Stimulated activated effector memory CD8-positive, alpha-beta T cell treated with anti-CD3 and anti-CD28 coated beads, Interleukin-12 subunit alpha, Interleukin-12 subunit beta, amount 100 ng/mL, for 72 hours (primary cell): ENCODE results near the gene PLEKHA6.
A peak's percentile ranks its signal among the peaks of the same experiment; 100 is the strongest.

Experiments
- ATAC-seq: fragments of 150-1000 bp; cut with Tn5 transposase; 2 replicates; pipeline ENCODE4 v1.10.0; 2021
- DNase-seq, 2 donors: peaks; one replicate each; pipeline ENCODE4 v3.0.0; 2021 to 2022; ENCODE audit warnings: low spot score in 2 of 2
- H3K27ac Mint-ChIP-seq: one replicate; pipeline ENCODE4 v1.8.0; 2022; ENCODE audit warnings: mild to moderate bottlenecking, mixed read lengths
- H3K36me3 Mint-ChIP-seq: one replicate; pipeline ENCODE4 v1.8.0; 2022; ENCODE audit warnings: mild to moderate bottlenecking, mixed read lengths
- H3K4me1 Mint-ChIP-seq: one replicate; pipeline ENCODE4 v1.8.0; 2022; ENCODE audit warnings: mixed read lengths
- H3K4me3 Mint-ChIP-seq: one replicate; pipeline ENCODE4 v1.8.0; 2022; ENCODE audit warnings: mild to moderate bottlenecking, mixed read lengths
- H3K9me3 Mint-ChIP-seq: one replicate; pipeline ENCODE4 v1.8.0; 2022; ENCODE audit warnings: mixed read lengths

The PLEKHA6 gene

DNA sequence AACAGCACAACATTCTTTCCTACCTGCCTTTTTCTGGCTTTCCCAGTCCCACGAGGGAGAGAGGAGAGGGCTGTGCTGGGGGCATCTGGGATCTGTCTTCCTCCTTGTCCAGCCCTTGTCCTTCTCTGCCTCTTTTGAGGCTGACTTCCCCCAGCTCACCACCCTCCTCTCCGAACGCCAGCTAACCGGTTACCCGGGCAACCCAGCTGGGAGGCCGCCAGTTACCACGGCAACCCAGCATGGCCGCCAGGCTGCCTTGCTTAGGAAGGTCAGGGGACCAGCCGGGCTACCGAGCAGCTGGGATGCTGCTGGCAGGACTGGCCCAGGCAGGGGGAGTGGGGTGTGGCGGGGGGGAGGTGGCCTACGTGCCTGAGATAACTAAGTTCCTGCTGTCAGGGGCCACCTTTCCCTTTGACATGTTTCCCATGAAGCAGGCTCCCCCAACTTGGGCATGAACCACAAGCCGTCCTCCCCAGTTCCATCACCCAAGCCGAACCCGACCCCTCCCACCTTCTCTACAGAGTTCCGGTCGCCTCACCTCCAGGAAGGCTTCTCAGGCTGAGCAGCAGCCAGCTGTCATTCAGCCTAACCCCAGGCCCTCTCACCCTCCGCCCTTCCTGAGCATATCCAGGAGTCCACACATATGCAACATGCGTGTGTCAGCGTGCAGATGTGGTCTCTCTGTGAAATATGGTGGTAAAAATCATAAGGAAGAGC is 8.7 kb downstream of the PLEKHA6 start:
- ATAC-seq (no peak), DNase-seq (no peak)
- Mint-ChIP-seq H3K4me1 (peaks cover 6% of the 10 kb centered on the region), H3K27ac (no peak overlapping the region), H3K36me3 (no peaks in the 10 kb centered on the region), H3K4me3 (no peak overlapping the region), H3K9me3 (no peaks in the 10 kb centered on the region)

DNA sequence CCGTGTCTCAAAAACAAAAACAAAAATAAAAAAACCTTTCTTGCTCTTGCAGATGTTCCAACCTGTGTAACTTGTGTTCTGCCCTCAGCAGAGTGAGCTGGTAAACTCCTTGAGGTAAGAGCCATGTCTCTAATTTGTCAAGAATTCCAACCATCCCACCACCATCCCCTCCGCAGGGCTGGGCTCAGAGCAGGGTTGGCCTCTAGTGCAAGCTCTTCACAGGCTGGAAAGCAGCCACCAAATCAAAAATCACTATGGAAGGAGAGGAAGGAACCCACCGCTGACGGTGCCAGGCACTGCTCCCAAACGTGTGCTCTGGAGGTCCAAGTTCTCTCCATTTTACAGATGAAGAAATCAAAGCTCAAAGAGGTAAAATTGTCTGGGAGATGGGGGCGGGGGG is 9.4 kb downstream of the PLEKHA6 start:
- ATAC-seq (no peak), DNase-seq (no peak)
- Mint-ChIP-seq H3K27ac (peak overlapping the region; percentile 40), H3K4me1 (peaks cover 13% of the 10 kb centered on the region), H3K4me3 (no peak overlapping the region), H3K9me3 (no peaks in the 10 kb centered on the region), H3K36me3 (no peaks in the 10 kb centered on the region)

DNA sequence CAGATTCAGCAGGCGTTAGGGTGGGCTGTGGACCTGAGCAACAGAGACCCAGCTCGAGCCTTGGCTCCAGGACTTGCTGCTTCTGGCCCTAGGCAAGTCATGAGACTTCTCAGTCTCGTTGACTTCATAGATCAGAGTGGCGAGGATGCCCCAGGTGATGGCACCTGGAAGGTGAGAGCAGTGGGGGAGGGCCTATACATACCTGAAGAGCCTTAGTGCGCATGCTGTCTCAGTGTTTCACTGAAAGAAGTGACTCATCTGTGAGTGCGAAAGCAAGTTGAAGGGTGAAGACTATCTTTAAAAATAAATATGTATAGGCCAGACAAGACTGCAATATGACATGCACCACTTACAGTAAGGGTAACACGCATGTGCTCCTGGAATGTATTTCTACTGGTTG is 10.1 kb downstream of the PLEKHA6 start:
- no peak overlapping the region for H3K4me3 Mint-ChIP-seq
- H3K4me1 Mint-ChIP-seq: peaks cover 16% of the 10 kb centered on the region
- no peak for DNase-seq
- peak overlapping the region; percentile 40 for H3K27ac Mint-ChIP-seq
- no peak for ATAC-seq
- no peaks in the 10 kb centered on the region for H3K9me3 Mint-ChIP-seq
- H3K36me3 Mint-ChIP-seq: no peaks in the 10 kb centered on the region

DNA sequence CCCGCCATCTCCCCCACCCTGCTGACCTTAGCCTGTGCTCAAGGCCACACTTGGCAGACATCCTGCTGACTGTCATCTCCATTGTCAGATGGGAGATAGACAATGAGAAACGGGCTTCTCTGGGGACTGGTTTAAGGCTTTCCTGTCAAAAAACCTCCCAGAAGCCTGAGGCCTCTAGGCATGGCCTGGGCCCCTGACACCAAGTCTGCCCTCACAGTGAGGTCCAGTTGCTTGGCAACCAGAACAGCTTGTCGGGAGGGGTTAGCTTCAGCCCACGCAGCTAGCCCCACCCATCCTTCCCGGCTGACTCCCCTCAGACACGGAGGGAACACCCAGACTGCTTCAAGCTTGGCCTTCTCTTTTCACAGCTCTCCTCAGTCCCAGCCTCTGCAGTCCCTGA is 11.0 kb downstream of the PLEKHA6 start:
- DNase-seq: no peak
- Mint-ChIP-seq H3K4me3 (no peak overlapping the region), H3K27ac (no peak overlapping the region), H3K4me1 (peaks cover 16% of the 10 kb centered on the region), H3K36me3 (no peaks in the 10 kb centered on the region), H3K9me3 (no peaks in the 10 kb centered on the region)
- no peak for ATAC-seq

DNA sequence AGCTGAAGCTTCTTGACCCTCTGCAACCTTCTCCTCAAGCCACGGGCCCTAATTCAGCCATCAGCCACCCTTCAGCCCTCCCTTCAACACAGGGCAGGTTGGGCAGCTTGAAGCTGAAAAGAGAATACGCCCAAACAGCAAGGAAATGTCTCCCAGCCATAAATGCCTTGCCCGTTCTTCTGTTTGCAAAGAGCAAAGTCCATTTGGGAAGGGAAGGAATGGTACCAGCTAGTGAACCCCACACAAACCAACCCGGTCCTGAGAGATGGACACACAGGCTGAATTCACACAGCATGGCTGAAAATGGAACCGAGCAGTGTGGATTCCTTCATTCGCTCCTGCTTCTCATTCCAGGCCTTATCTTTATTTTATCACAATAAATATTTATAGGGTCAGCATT is 11.5 kb downstream of the PLEKHA6 start:
- DNase-seq: no peak
- H3K4me1 Mint-ChIP-seq: peaks cover 16% of the 10 kb centered on the region
- no peak overlapping the region for H3K4me3 Mint-ChIP-seq
- no peak overlapping the region for H3K27ac Mint-ChIP-seq
- no peak for ATAC-seq
- no peaks in the 10 kb centered on the region for H3K36me3 Mint-ChIP-seq
- H3K9me3 Mint-ChIP-seq: no peaks in the 10 kb centered on the region

DNA sequence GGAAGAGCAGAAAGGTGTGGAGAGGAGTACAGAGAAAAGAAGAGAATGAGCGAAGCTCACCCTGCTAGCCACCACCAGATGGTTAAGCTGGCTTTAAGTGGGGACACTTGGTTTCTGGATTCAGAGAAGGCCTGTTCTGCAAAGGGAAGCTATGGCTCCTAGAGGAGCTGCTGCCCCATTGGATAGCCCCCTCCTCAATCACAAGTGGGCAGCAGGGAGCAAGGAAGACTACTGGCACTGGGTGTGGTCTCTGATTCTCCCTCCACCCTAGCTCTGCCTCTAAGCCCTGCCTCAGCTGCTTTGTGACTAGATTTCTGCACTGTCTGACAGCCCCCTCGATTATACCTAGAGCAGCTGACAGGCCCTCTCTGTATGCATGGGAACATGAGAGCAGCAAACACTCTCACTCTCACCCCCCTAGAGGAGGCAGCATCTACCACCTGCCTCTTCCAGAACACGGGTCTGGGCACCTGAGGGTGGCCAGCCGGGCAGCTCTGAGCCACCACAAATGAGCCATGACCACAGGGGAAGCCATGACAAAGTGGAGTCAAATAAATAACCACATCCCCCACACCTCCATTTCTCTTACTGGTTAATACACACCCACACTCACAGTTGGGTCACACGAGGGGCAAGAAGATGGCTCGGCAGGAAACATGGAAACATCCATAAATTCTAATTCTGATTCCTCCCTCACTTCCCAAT is 13.6 kb downstream of the PLEKHA6 start:
- Mint-ChIP-seq H3K4me1 (peaks cover 16% of the 10 kb centered on the region), H3K27ac (peak overlapping the region; percentile 86), H3K9me3 (no peaks in the 10 kb centered on the region), H3K36me3 (no peaks in the 10 kb centered on the region), H3K4me3 (peak overlapping the region; percentile 15)
- DNase-seq (no peak), ATAC-seq (peak; percentile 57)

DNA sequence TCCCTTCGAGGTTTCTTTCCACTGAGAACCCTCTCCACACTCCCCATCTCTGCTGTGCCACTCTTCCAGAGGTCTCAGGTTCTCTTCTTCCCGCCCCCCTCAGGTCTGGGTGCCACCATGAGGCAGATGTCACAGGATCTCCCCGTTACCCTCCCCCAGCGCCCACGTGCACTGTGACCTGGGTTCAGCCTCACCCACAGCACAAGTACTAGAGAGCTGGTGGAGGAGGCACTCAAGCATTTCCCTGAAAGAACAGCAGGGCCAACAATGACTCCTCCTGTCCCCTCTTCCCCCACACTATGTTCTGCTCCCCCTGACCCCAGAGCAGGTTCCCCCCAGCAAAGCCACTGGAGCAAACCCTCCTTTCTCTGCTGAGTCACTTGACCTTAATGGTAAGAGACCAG is 14.3 kb downstream of the PLEKHA6 start:
- DNase-seq (no peak), ATAC-seq (peak; percentile 67)
- Mint-ChIP-seq H3K4me1 (peaks cover 16% of the 10 kb centered on the region), H3K4me3 (peak overlapping the region; percentile 15), H3K27ac (peak overlapping the region; percentile 86), H3K36me3 (no peaks in the 10 kb centered on the region), H3K9me3 (no peaks in the 10 kb centered on the region)

DNA sequence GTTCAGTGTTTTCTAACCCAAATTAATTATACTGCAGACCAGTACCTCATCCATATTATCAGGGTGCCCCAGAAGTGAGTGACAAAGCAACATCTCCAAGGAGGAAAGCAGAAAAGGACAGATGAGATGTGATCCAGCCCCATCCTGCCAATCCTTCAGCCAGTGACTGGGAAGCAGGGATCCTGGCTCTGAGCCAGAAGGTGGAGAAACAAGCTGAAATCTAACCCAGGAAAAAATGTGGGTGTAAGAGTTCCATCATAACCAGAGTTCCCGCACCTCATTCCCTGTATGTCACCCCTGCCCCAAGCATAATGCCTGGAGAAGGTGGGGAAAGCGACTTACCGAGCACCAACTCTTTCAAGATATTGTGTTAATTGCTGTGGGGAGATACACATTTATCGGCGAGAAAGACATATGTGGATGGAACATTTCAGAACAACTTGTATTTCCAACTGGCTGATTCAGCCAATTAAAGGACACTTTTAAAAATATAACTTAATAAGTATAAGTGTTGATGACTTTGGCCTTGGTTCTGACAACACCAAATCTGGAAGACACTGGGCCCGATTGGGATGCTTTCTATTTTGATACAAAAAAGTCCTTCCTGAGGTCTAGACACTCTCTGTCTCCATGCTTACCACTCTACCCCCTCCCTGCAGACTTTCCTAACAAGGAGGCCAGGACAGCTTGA is 14.9 kb downstream of the PLEKHA6 start:
- ATAC-seq (no peak), DNase-seq (no peak)
- Mint-ChIP-seq H3K36me3 (no peaks in the 10 kb centered on the region), H3K4me1 (peaks cover 16% of the 10 kb centered on the region), H3K4me3 (peak overlapping the region; percentile 15), H3K27ac (peak overlapping the region; percentile 86), H3K9me3 (no peaks in the 10 kb centered on the region)

DNA sequence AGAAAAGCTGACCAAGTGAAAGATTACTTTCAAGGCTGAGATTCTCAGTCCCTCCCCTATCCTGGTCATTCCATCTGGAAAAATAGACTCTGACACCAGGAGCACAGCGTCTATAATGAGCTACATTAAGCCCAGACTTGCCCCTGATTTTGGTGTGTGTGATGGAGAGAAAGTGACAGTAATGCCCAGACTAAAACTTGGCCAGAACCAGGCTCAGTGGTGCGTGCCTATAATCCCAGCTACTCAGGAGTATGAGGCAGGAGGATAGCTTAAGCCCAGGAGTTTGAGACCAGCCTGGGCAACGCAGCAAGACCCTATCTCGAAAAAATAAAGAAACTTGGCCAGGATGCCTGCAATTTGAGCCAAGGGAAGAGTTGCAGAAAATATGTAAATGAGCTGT is 15.9 kb downstream of the PLEKHA6 start:
- H3K27ac Mint-ChIP-seq: no peak overlapping the region
- no peak overlapping the region for H3K4me3 Mint-ChIP-seq
- DNase-seq (no peak), ATAC-seq (no peak)
- no peaks in the 10 kb centered on the region for H3K9me3 Mint-ChIP-seq
- H3K36me3 Mint-ChIP-seq: no peaks in the 10 kb centered on the region
- peaks cover 16% of the 10 kb centered on the region for H3K4me1 Mint-ChIP-seq

DNA sequence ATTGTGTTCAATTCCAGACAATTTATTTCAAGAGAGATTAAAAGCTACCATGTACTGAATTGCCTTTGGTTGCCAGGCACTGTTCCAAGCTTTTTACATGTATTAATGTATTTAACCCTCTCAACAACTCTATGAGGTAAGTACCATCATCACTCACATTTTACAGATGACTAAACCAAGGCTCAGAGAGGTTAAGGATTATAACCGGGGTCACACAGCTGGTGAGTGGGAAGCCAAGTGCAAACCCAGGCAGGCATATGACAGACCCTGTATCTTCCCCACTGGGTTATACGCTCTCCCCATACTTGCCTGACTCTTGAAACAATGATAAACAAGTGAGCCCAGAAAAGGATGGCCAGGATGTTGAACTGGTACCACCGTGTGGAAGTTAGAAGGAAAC is 16.5 kb downstream of the PLEKHA6 start:
- H3K9me3 Mint-ChIP-seq: no peaks in the 10 kb centered on the region
- H3K36me3 Mint-ChIP-seq: no peaks in the 10 kb centered on the region
- no peak overlapping the region for H3K4me3 Mint-ChIP-seq
- H3K27ac Mint-ChIP-seq: no peak overlapping the region
- DNase-seq (no peak), ATAC-seq (no peak)
- H3K4me1 Mint-ChIP-seq: peaks cover 16% of the 10 kb centered on the region

DNA sequence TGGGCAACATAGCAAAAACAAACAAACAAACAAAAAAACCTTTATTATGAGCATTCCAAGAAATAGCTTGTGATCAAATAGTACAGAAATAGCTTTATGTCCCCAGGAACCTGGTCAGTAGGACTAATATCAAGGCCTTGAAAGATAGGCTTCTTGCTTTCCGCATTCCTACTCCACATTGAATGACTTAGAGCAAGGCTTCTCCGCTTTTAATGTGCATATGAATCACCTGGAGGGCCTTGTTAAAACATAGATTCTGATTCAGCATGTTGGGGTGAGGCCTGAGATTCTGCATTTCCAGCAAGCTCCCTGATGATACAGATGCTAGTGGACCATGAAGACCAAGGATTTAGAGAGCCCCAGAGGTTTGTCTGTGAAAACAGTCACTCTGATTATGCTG is 17.4 kb downstream of the PLEKHA6 start:
- DNase-seq (no peak), ATAC-seq (no peak)
- Mint-ChIP-seq H3K27ac (no peak overlapping the region), H3K4me3 (no peak overlapping the region), H3K36me3 (no peaks in the 10 kb centered on the region), H3K4me1 (peaks cover 16% of the 10 kb centered on the region), H3K9me3 (no peaks in the 10 kb centered on the region)

DNA sequence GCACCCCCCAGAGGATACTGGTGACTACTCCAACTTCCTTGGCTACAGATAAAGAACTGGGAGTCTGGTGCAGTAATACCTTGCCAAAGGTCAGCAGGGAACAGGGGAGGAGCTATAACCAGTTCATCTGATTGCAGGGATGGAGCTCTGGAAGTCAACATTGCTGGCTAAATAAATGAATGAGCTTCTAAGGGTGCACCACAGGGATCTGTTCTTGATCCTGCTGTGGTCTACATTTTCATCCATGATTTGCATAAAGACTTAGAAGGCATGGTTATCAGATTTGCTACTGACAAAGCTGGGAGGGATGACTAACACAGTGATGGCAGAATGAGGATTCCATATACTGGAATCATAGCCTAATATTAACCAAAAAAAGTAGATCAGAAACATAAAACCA is 18.3 kb downstream of the PLEKHA6 start:
- Mint-ChIP-seq H3K36me3 (no peaks in the 10 kb centered on the region), H3K4me3 (no peak overlapping the region), H3K9me3 (no peaks in the 10 kb centered on the region), H3K27ac (no peak overlapping the region), H3K4me1 (peaks cover 13% of the 10 kb centered on the region)
- ATAC-seq (no peak), DNase-seq (no peak)

DNA sequence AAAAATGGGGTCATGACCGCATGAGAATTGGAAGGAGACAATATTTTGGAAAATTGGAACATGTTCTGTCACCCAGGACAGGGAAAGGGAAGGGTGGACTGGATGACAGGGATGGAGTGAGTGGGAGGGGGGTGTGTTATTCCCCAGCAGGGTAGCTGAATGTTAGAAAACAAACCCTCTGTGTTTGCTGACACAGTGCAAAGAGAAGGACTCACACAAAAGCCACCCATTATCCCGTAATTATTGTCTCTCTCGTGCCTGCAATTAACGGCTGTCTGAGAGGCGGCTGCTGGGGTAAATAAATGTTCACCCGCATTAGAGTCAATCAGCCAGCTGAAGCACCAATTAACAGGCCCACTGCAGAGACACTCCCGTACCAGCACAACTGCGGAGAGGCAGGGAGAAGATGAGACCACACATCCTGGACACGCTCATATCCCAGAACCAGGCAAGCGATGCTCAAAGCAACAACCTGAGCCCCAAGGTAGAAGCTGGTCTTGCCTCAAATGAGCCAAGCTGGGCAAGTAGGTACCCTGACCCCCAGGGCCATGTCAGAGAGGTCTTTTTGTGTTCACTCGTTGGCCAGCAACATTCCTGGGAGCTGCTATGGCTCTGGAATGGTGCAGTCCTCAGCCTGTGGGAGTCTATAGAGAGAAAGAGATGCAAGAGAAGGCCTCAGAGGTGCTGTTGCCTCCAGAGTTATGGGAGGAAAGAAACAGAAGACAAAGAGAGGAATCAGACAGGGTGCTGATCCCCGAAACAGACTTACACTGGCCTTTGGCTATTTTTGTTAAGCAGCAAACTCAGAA is 19.4 kb downstream of the PLEKHA6 start:
- no peaks in the 10 kb centered on the region for H3K36me3 Mint-ChIP-seq
- H3K27ac Mint-ChIP-seq: no peak overlapping the region

DNA sequence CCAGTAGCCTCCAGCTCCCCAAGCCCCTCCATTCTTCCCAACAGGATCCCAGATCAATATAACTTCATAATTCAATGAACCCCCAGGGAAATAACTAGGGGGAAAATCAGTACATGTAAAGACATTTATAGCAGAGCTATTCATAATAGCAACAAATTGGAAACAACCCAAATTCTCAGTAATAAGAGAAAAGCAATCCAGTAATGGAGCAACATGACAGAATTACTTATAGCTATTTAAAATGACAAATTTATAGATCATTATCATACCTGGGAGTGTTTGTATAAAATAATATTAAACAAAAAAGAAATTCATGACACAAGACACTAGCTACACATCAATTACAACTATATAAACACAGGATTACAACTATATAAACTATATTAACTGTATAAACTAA is 20.2 kb downstream of the PLEKHA6 start:
- DNase-seq (no peak), ATAC-seq (no peak)
- Mint-ChIP-seq H3K4me1 (no peaks in the 10 kb centered on the region), H3K27ac (no peak overlapping the region), H3K9me3 (no peaks in the 10 kb centered on the region), H3K36me3 (no peaks in the 10 kb centered on the region), H3K4me3 (no peak overlapping the region)

More for the DNA sequence above, 19.4 kb downstream of the PLEKHA6 start:
- no peak overlapping the region for H3K4me3 Mint-ChIP-seq
- H3K9me3 Mint-ChIP-seq: no peaks in the 10 kb centered on the region
- DNase-seq (no peak), ATAC-seq (no peak)
- H3K4me1 Mint-ChIP-seq: peaks cover 2% of the 10 kb centered on the region

DNA sequence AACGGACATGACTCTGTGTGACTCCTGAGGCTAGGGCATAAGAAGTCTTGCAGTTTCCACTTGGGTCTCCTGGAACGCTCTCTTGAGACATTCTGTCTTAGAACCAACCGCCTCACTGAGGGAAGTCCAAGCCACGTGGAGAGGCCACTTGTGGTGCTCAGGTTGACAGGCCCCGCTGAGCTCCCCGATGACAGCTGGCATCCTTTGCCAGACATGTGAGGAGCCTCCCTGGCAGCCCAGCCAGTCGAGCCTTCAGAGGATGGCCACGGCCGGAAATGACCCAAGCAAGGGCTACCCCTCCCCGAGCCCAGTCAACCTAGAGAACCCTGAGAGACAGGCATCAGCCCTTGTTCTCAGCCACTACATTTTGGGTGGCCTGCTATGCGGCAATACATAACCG is 20.7 kb downstream of the PLEKHA6 start:
- Mint-ChIP-seq H3K27ac (no peak overlapping the region), H3K4me1 (no peaks in the 10 kb centered on the region), H3K36me3 (no peaks in the 10 kb centered on the region), H3K9me3 (no peaks in the 10 kb centered on the region), H3K4me3 (no peak overlapping the region)
- ATAC-seq (no peak), DNase-seq (no peak)
